H9 (cell line): Measurements from ENCODE around the gene GRID1. TPM values are rescaled to one million over a fixed set of nuclear protein-coding genes. Genes with fewer than 3 reads are reported as not detected.

Experiments
- DNase-seq: peaks from one replicate; pipeline ENCODE4 v3.0.0-alpha.2; 2017
- H2AFZ ChIP-seq: one replicate; pipeline ENCODE4 v1.6.1; 2013; ENCODE audit warnings: mild to moderate bottlenecking, low read length, control low read depth, moderate library complexity
- H2AK5ac ChIP-seq: 2 replicates; pipeline ENCODE4 v1.6.1; 2013; ENCODE audit warnings: low read length, control low read depth, mixed read lengths; ENCODE audit not compliant: insufficient read length
- H2BK120ac ChIP-seq: one replicate; pipeline ENCODE4 v1.6.1; 2013; ENCODE audit warnings: low read depth, mild to moderate bottlenecking, low read length, control low read depth, inconsistent platforms; ENCODE audit not compliant: poor library complexity, severe bottlenecking
- H2BK12ac ChIP-seq: 2 replicates; pipeline ENCODE4 v1.6.1; 2013; ENCODE audit warnings: low read length, control low read depth, mixed read lengths, low read depth; ENCODE audit not compliant: insufficient read length
- H2BK15ac ChIP-seq: 2 replicates; pipeline ENCODE4 v1.6.1; 2013; ENCODE audit warnings: low read depth, low read length, control low read depth
- H2BK20ac ChIP-seq: one replicate; pipeline ENCODE4 v1.6.1; 2013; ENCODE audit warnings: low read depth, mild to moderate bottlenecking, low read length, control low read depth, inconsistent platforms; ENCODE audit not compliant: poor library complexity, severe bottlenecking
- H2BK5ac ChIP-seq: 2 replicates; pipeline ENCODE4 v1.6.1; 2013; ENCODE audit warnings: low read length, control low read depth, mixed read lengths; ENCODE audit not compliant: insufficient read length
- H3K14ac ChIP-seq: 2 replicates; pipeline ENCODE4 v1.6.1; 2013; ENCODE audit warnings: low read length, control low read depth; ENCODE audit not compliant: insufficient read depth
- H3K18ac ChIP-seq: 2 replicates; pipeline ENCODE4 v1.6.1; 2013; ENCODE audit warnings: low read depth, mild to moderate bottlenecking, mixed read lengths, low read length, control low read depth; ENCODE audit not compliant: insufficient read length
- H3K23ac ChIP-seq: 2 replicates; pipeline ENCODE4 v1.6.1; 2013; ENCODE audit warnings: low read length, control low read depth, mixed read lengths, low read depth; ENCODE audit not compliant: insufficient read length
- H3K23me2 ChIP-seq: 2 replicates; pipeline ENCODE4 v1.6.1; 2013; ENCODE audit warnings: low read depth, mild to moderate bottlenecking, mixed read lengths, low read length, control low read depth; ENCODE audit not compliant: insufficient read length, poor library complexity, severe bottlenecking
- H3K27ac ChIP-seq: 2 replicates; pipeline ENCODE4 v1.5.1; 2013; ENCODE audit warnings: low read length, control low read depth, mixed read lengths, low read depth; ENCODE audit not compliant: insufficient read length
- H3K27me3 ChIP-seq: 2 replicates; pipeline ENCODE4 v1.6.1; 2013; ENCODE audit warnings: low read length, control low read depth, inconsistent platforms; ENCODE audit not compliant: insufficient read depth
- H3K4ac ChIP-seq: 2 replicates; pipeline ENCODE4 v1.6.1; 2013; ENCODE audit warnings: low read depth, mild to moderate bottlenecking, control low read depth, inconsistent platforms, low read length, moderate library complexity
- H3K4me1 ChIP-seq: 2 replicates; pipeline ENCODE4 v1.6.1; 2013; ENCODE audit warnings: low read length, control low read depth, inconsistent platforms; ENCODE audit not compliant: insufficient read depth
- H3K4me2 ChIP-seq: 2 replicates; pipeline ENCODE4 v1.6.1; 2013; ENCODE audit warnings: low read length, control low read depth, mixed read lengths; ENCODE audit not compliant: insufficient read length, insufficient read depth
- H3K56ac ChIP-seq: 2 replicates; pipeline ENCODE4 v1.6.1; 2013; ENCODE audit warnings: low read depth, mild to moderate bottlenecking, mixed read lengths, low read length, control low read depth; ENCODE audit not compliant: insufficient read length
- H3K79me1 ChIP-seq: 2 replicates; pipeline ENCODE4 v1.6.1; 2013; ENCODE audit warnings: low read depth, mild to moderate bottlenecking, moderate library complexity, low read length, control low read depth, inconsistent platforms; ENCODE audit not compliant: insufficient read depth, poor library complexity, severe bottlenecking
- H3K79me2 ChIP-seq: 2 replicates; pipeline ENCODE4 v1.6.1; 2013; ENCODE audit warnings: low read length, control low read depth, inconsistent platforms; ENCODE audit not compliant: insufficient read depth
- H3K9ac ChIP-seq: 2 replicates; pipeline ENCODE4 v1.6.1; 2013; ENCODE audit warnings: low read length, control low read depth, mixed read lengths; ENCODE audit not compliant: insufficient read length; ENCODE audit errors: extremely low read depth
- H3K9me3 ChIP-seq: one replicate; pipeline ENCODE4 v1.6.1; 2013; ENCODE audit warnings: low read depth, low read length, inconsistent platforms; ENCODE audit not compliant: control insufficient read depth
- H3T11ph ChIP-seq: one replicate; pipeline ENCODE4 v1.6.1; 2013; ENCODE audit warnings: mild to moderate bottlenecking, low read length, control low read depth, inconsistent platforms
- H4K20me1 ChIP-seq: one replicate; pipeline ENCODE4 v1.6.1; 2013; ENCODE audit not compliant: control insufficient read depth, insufficient read length, insufficient read depth
- H4K5ac ChIP-seq: 2 replicates; pipeline ENCODE4 v1.6.1; 2013; ENCODE audit warnings: low read depth, mild to moderate bottlenecking, mixed read lengths, low read length, control low read depth; ENCODE audit not compliant: insufficient read length
- H4K8ac ChIP-seq: replicated peaks from 2 replicates; pipeline ENCODE4 v1.6.1; 2013; ENCODE audit warnings: low read length, control low read depth, mixed read lengths, low read depth; ENCODE audit not compliant: insufficient read length
- H4K91ac ChIP-seq: 2 replicates; pipeline ENCODE4 v1.6.1; 2013; ENCODE audit warnings: low read depth, mild to moderate bottlenecking, moderate library complexity, mixed read lengths, low read length, control low read depth; ENCODE audit not compliant: insufficient read length
- H3K27ac Mint-ChIP-seq, 3 experiments: 2 replicates in 2 of 3; 3 replicates in 1 of 3; pipeline ENCODE4 v1.8.0; 2020 to 2021; ENCODE audit warnings: mixed read lengths in 3 of 3, mild to moderate bottlenecking in 1 of 3, moderate library complexity in 1 of 3
- H3K27me3 Mint-ChIP-seq: 2 replicates; pipeline ENCODE4 v1.8.0; 2021; ENCODE audit warnings: low read depth, mild to moderate bottlenecking, moderate library complexity, mixed read lengths
- H3K36me3 Mint-ChIP-seq, 3 experiments: 2 replicates in 2 of 3; 3 replicates in 1 of 3; pipeline ENCODE4 v1.8.0; 2020 to 2021; ENCODE audit warnings: low read depth in 3 of 3, mixed read lengths in 3 of 3; ENCODE audit not compliant: insufficient read depth in 1 of 3
- H3K4me1 Mint-ChIP-seq, 2 experiments: 2 replicates each; pipeline ENCODE4 v1.8.0; 2020; ENCODE audit warnings: mixed read lengths in 2 of 2
- H3K4me3 Mint-ChIP-seq, 2 experiments: 2 replicates in 1 of 2; 3 replicates in 1 of 2; pipeline ENCODE4 v1.8.0; 2020 to 2021; ENCODE audit warnings: mild to moderate bottlenecking in 2 of 2, mixed read lengths in 2 of 2, moderate library complexity in 1 of 2
- H3K9me3 Mint-ChIP-seq, 2 experiments: 2 replicates in 1 of 2; 3 replicates in 1 of 2; pipeline ENCODE4 v1.8.0; 2020; ENCODE audit warnings: mild to moderate bottlenecking in 2 of 2, mixed read lengths in 2 of 2, moderate library complexity in 1 of 2
- CTCF ChIP-seq: fragments of 200-600 bp; sonication (generic); conservative IDR thresholded peaks from 3 replicates; pipeline ENCODE4 v1.8.0; 2021; ENCODE audit warnings: antibody characterized with exemption, mild to moderate bottlenecking
- WGBS: extraction: QIAGEN DNeasy Blood & Tissue Kit; methylation state at CpG from one replicate; pipeline ENCODE4 v1.1.7; 2013; ENCODE audit warnings: missing lambda C conversion rate, low lambda C conversion rate, mixed read lengths; ENCODE audit not compliant: insufficient read length; ENCODE audit errors: extremely low coverage; 5-methylcytosine and 5-hydroxymethylcytosine counted together
- total RNA-seq: library from RNA; stranded (reverse); gene quantifications from 2 replicates; pipeline ENCODE4 v1.2.1, GENCODE V29; 2021

GRID1 gene
- total RNA-seq, 1 experiment from 2014 or later, result 0.35 TPM

- WGBS, result no CpG with 5 or more reads among the region's 3 CpGs
- H3K4me3 Mint-ChIP-seq, result no peak overlapping the region
- Histone ChIP-seq H4K5ac (no peak overlapping the region), H3K23me2 (no peaks in the 10 kb centered on the region), H3K79me1 (no peaks in the 10 kb centered on the region), H3K23ac (no peak overlapping the region), H2BK5ac (no peak overlapping the region), H3K9me3 (no peaks in the 10 kb centered on the region), H3K4me2 (no peak overlapping the region), H3K56ac (no peak overlapping the region), H2BK15ac (no peak overlapping the region), H3K4ac (no peak overlapping the region), H3K9ac (no peak overlapping the region), H2BK120ac (no peak overlapping the region), H2AK5ac (no peak overlapping the region), H3K79me2 (no peaks in the 10 kb centered on the region), H3T11ph (no peak overlapping the region), H4K8ac (no peak overlapping the region), H2BK20ac (no peak overlapping the region), H4K91ac (no peak overlapping the region), H3K27ac (no peak overlapping the region), H3K4me1 (no peaks in the 10 kb centered on the region), H3K27me3 (no peaks in the 10 kb centered on the region), H4K20me1 (no peaks in the 10 kb centered on the region), H2AFZ (no peak overlapping the region), H2BK12ac (no peak overlapping the region), H3K14ac (peak overlapping the region; percentile 65; the same call in 1 of the 2 replicates), H3K18ac (no peak overlapping the region)
- TF ChIP-seq CTCF, result no peak
- 0 out of 7 replicates have a peak overlapping the region, but pooled peaks of 1 of the 3 experiments have one; percentile 36 for H3K27ac Mint-ChIP-seq
- DNase-seq, result no peak
- no peaks in the 10 kb centered on the region for H3K4me1 Mint-ChIP-seq
- H3K27me3 Mint-ChIP-seq, result peaks cover 10% of the 10 kb centered on the region
- peaks cover 9 to 14% of the 10 kb centered on the region in 2 experiments for H3K9me3 Mint-ChIP-seq
- peaks cover 0 to 3% (median 0%) of the 10 kb centered on the region in 3 experiments; a peak in 2 of 7 replicates for H3K36me3 Mint-ChIP-seq
These were observed 407.4 kb downstream of the GRID1 start for GRCh38 chr10:85959239-85959638.
